HG03469 (cell line): ENCODE data around the gene TRAF2.
"Not testable (repeated sequence)": the region's sequence is repeated elsewhere in the genome, so short reads cannot be mapped to it uniquely, and the experiment has no call there.

ENCODE experiments used
- ATAC-seq: cut with Tn5 transposase; IDR thresholded peaks from one replicate; pipeline ENCODE4 v1.9.1; 2021; ENCODE audit warnings: mild to moderate bottlenecking, moderate library complexity, moderate number of reproducible peaks; ENCODE audit not compliant: unreplicated experiment

Gene TRAF2

DNA sequence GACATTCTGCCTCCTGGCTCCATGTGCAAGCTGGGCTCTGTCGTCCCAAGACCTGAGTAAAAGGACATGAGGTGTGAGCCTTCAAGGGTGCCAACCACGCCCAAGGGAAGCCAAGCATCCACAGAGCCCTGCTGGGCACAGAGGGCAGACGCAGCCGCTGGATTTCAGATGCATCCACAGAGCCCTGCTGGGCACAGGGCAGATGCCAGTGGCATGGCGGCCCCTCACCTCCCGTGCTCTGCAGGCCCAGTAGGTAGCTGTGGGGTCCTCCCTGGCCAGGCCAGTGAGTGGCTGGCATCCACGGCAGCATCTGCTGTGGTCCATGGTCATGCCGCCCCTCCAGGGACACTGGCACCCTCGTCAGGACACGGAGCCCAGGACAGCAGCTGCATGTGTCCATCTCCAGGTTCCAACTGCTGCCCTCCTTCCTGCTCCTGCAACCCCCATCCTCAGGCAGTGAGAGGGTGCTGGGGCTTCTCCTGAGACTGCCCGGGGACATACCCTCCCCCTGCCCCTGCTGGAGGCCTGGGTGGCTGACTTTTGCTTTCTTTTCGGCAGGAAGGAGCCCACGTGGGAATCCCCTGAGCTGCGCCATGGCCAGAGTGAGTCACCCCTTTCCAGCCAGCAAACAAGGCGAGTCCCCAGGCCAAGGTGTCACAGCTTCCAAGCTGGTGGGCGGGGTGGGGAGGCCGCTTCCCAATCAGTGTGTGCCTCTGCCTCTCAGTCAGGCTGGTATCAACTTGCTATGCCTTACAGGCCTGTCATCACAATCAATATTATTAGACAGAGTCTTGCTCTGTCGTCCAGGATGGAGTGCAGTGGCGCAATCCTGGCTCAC is 4.0 kb upstream of the TRAF2 start:
- no peak for ATAC-seq

DNA sequence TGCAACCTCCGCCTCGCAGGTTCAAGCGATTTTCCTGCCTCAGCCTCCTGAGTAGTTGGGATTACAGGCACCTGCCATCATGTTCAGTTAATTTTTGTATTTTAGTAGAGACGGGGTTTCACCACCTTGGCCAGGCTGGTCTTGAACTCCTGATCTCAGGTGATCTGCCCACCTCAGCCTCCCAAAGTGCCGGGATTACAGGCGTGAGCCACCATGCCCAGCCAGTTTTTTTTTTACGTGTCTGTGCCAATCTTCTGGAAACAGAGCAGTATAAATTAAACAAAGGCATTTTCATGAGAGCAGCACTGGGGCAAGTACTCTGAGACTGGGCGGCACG is 3.4 kb upstream of the TRAF2 start:
- ATAC-seq, result not testable (repeated sequence)

DNA sequence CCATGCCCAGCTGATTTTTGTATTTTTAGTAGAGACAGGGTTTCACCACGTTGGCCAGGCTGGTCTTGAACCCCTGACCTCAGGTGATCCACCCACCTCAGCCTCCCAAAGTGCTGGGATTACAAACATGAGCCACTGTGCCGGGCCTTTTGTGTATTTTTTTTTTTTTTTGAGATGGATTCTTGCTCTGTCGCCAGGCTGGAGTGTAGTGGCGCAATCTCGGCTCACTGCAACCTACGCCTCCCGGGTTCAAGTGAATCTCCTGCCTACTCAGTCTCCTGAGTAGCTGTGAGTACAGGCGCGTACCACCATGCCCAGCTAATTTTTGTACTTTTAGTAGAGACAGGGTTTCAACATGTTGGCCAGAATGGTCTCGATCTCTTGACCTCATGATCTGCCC is 2.6 kb upstream of the TRAF2 start:
- not testable (repeated sequence) for ATAC-seq

DNA sequence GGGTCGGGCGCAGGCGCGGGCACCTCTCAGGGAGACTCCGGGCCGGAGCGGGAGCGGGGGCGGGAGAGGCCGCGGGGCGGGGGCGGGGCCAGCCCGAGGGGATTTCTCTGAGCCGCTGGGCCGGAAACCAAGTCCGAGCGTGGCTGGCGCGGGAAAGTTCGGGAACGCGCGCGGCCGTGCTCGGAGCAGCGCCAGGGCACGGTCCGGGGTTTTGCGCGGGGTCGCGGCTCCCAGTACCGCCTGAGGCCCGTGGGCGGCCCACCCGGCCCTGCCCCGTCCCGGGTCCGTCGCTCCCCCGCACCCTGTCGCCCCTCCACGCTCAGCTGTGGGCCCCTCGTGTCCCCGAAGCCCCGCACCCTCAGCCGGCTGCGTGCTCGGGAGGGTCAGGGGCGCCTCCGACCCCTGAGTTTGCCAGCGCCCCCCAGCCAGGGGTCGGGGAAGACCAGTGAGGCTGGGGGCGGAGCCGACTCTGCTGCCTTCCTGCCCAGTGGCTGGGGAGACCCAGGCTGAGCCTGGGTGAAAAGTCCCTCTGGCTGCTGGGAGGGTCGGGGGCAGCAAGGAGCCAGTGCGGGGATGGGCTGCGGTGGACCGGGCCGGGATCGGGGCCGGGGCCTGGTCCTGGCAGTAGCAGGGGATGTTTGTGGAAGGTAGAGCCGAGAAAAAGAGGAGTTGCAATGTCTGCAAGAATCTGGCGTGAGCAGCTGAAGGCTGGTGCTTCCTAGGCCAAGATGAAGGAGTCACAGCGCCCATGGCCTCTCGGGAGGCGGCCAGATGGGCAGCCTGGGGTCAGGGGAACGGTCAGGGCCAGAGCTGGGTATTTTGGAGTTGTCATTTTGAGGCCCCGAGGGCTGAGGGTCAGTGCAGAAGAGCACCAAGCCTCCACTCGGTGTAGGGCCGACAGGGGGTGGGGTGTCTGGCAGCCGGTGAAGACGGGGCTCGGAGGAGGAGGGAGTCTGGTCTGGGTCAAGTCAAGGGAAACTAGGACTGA is 588 bp downstream of the TRAF2 start:
- ATAC-seq, result peak; percentile 13

DNA sequence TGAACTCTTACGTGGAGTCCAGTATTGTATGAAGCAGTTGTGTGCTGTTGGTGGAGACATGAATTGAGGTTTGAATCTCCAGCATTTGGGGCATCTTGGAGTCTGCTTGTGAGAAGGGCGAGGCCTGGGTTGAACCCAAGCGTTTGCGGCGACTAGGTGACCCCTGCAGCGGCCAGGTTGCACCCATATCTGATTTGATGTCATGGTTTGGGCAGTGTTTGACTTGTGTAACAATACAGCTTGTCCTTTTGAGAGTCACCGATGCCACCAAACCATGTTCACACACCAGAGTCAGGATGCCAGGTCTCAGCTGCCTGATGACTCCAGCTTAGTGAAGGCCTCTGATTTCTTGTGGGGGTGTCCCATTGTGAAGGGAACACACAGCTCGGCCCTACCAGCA is 2.1 kb downstream of the TRAF2 start:
- no peak for ATAC-seq

DNA sequence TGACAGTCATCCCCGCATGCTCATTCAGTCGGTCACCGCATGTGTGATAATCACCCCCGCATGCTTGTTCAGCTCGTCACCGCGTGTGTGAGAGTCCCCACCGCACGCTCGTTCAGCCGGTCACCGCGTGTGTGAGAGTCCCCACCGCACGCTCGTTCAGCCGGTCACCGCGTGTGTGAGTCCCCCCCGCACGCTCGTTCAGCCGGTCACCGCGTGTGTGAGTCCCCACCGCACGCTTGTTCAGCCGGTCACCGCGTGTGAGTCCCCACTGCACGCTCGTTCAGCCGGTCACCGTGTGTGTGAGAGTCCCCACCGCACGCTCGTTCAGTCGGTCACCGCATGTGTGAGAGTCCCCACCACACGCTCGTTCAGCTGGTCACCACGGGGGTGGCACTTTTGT is 3.5 kb downstream of the TRAF2 start:
- no peak for ATAC-seq

DNA sequence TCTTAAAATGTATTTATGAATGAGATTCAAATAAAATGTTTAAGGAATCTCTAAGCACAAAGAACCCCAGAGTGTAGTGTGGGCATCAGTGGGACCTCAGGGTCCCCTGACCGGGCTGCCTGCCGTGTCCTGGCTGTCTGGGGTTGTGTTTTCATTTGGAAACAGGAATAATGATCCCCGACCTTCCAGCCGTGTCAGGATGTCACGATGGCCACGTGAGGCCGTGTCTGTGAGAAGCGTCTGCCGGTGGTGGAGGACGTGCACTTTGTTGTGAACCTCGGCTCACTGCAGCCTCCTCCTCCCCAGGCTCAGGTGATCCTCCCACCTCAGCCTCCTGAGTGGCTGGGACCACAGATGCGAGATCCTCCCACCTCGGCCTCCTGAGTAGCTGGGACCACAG is 4.3 kb downstream of the TRAF2 start:
- ATAC-seq, result no peak

DNA sequence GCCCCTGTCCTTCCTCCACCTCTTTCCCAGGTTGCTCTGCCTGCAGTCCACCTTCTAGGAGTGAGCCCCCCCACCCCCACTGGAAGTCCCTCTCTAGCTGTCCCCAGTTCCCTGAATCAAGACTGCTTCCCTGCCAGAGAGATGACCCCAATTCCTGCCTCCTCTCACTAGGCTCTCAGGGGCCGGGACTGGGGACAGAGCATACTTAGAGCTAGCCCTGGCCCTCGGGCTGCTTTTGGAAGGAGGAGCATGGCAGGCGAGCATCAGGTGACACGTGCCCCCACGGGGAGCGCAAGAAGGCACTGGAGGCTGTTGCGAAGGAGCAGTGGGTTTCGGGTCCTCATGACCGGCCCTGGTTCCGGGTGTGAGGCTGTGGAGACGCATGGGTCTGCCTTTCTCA is 9.7 kb downstream of the TRAF2 start:
- ATAC-seq, result no peak

DNA sequence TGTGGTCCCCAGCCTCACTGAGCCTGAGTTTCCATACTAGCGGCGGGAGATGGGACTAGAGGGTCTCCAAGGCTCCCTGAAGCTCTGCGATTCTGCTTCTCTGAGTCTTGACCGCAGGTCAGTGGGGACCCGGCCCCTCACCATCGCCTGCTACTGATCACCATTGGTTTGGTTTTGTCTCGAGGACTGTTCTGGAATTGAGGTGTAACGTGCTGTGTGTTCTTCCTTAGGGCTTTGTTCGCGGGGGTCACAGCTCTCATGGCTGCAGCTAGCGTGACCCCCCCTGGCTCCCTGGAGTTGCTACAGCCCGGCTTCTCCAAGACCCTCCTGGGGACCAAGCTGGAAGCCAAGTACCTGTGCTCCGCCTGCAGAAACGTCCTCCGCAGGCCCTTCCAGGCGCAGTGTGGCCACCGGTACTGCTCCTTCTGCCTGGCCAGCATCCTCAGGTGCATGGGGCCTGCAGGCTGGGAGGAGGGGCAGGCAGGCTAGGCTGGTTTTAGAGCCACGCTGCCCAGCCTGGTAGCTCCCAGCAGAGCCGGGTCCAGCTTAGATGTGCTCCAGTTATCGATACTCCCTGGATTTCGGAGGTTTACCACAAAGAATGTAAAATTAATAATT is 12.3 kb downstream of the TRAF2 start:
- no peak for ATAC-seq

DNA sequence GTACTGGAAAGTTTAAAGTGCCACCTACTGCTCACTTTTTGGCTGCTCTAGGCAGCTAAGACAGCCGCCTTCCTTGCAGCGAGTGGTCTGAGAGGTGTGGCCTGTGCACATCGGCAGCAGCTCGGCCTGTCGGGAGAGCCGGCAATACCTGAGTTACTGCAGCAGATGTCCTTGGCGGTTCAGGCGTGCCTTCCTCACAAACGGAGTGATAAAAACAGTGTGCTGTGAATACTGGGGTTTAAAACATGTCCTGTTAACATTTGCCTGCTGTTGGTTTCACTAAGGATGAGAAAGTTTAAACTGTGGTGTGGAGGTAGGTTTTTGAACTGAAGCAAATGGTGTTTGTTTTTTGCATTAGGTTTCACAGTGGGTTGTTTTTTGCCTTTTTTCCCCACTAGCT is 12.9 kb downstream of the TRAF2 start:
- no peak for ATAC-seq

DNA sequence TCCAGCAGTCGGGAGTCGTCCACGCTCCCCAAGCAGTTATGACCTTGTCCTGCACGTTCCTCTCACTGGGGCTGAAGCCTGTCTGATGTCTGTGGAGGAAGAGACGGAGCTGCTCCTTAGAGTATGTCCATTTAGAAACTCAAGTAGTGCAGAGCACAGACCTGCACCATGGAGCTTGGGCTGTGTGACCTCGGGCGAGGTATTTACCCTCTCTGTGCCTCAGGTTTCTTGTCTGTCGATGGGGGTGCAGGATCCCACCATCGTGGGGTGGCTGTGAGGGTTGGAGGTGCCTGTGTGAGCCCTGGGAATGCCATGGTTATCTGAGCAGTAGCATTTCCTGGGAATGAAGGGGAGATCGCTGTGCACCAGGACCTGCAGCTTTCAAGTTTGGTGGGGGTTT is 14.2 kb downstream of the TRAF2 start:
- no peak for ATAC-seq

DNA sequence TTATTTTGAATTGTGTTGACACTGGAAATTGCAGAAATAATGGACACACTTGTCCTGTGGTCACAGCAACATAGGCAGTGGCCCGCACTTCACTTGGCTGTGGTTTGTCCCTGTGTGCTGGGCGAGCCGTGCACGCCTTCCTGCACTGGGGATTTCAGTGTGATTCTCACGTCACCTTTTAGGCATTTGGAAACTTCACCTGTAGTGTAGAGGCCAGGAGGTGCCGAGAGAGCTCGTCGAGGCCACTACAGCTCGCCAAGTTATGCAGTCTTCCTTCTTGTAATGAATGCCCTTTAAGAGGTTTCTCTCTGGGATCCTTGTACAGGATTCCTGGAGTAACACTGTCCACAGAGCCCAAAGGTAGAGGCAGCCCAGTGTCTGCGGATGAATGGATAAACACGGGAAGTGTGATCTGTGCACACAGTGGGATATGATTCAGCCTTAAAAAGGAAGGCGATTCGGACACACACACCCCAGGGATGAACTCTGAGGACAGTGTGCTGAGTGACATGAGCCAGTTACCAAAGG is 14.7 kb downstream of the TRAF2 start:
- ATAC-seq, result no peak

DNA sequence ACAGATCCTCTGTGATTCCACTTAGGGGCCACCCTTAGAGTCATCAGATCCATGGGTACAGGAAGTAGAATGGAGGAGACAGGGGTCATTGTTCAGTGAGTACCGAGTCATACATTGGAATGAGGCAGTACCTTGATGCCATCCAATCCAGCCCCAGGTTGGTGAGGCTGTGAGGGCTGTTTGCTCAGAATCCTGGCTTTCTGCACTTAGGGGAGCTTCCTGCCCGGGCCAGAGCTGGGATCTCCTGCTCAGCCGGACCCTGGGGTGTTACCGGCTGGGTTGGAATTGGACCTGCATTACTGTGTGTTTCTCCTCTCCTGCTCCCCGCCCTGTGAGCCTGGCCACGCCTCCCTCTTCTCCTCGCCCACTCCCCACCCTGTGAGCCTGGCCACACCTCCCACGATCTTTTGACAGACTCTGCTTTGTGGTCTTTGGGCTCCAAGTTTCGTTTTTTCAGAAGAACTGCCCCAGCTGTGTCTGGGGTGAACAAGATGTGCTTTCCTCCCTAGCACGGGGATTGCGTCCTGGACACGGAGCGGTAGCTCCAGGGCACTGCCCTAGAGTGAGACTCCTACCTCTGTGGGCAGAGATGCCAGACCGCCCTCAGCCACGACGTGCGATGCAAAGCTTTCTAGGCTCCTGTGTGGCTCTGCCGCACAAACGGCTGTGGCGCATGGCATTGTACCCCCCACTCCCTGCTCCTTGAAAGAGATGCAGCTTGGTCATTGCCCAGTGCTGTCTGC is 15.4 kb downstream of the TRAF2 start:
- ATAC-seq, result peak; percentile 39

DNA sequence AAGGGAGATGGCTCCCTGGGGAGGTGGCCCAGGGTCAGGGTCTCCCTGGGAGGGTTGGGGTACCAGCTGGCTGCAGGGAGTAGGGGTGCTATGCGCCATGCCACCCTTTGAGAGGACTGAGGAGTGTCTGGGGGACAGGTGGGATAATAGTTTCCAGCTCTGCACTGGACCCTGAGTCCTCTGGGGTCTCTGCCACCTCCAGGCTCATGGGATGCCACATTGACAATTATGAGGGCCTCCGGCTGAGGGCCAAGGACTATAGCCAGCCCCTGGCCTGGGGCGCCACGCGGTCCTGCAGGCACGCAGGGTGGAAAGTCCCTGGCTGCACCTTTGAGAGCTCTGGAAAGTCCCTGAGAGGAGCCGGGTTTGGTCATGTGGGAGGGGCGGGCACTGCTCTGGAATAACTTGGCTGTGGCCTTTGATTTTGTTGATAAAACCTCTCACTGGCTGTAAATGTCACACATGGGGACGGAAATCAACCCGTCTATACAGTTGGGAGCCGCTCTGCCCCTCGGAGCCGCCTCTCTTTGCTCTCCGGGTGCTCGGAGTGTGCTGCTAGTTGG is 16.0 kb downstream of the TRAF2 start:
- ATAC-seq, result peak; percentile 26

DNA sequence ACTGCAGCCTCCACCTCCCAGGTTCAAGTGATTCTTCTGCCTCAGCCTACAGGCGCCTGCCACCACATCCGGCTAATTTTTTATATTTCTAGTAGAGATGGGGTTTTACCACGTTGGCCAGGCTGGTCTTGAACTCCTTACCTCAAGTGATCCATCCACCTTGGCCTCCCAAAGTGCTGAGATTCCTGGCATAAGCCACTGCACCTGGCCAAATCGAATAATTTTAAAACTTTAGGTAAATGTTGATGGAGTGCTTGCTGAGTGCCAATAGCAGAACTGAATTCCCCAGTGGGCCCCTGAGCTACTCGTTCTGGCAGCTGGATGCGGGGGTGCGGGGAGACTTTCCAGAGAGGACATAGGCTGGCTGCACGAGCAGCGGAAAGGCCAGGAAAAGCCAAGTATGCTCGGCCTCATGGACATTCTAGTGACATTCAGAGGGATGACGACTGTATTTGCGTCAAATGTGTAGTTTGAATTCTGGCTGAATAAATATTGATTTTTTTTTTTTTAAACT is 16.8 kb downstream of the TRAF2 start:
- ATAC-seq, result no peak

DNA sequence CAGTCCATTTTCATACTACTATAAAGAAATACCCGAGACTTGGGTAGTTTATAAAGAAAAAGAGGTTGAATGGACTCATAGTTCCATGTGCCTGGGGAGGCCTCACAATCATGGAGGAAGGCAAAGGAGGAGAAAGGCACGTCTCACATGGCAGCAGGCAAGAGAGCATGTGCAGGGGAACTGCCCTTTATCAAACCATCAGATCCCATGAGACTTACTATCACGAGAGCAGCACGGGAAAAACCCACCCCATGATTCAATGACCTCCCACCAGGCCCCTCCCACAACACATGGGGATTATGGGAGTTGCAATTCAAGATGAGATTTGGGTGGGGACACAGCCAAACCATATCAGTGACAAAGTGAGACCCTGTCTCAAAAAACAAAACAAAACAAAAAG is 19.9 kb downstream of the TRAF2 start:
- ATAC-seq, result no peak

DNA sequence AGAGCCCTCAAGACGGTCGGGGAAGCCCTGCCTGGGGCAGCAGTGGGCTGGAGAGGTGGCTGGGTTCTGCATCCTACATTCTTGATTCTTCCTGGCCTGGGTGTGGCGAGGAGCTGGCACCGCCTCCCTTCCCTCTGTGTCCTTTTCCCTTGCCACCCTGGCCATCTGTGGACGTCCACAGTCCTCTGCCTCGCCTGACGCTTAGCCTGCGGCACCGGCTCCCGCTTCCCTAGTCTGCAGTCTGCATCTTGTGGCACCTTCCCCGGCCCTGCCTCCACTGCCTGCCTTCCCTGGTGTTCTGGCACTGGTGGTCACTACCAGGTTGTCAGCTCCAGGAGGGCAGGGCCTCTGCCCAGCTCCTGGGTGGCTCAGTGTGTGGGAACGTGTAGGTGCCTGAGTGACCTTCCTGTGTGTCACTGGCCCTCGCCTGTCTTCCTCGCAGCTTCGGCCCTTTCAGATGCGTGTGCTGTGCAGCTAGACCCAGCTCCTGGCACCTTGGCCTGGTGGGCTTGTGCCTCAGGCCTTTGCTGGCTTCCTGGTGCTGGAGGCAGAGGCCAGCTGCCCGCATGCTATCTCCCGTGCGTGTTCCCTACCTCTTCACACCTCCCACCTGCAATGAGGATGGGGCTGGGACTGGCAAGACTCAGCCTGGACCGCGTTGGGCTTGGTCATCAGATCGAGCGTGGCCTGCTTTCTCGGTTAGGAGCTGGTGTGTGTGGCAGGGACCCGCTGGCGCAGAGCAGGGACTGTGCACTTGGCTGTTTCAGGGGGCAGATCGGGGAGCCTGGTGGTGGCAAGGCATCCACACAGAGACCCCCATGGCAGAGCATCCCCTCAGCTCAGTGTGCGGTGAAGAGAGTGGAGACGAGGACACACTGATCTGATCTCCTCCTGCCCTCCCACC is 20.9 kb downstream of the TRAF2 start:
- no peak for ATAC-seq

DNA sequence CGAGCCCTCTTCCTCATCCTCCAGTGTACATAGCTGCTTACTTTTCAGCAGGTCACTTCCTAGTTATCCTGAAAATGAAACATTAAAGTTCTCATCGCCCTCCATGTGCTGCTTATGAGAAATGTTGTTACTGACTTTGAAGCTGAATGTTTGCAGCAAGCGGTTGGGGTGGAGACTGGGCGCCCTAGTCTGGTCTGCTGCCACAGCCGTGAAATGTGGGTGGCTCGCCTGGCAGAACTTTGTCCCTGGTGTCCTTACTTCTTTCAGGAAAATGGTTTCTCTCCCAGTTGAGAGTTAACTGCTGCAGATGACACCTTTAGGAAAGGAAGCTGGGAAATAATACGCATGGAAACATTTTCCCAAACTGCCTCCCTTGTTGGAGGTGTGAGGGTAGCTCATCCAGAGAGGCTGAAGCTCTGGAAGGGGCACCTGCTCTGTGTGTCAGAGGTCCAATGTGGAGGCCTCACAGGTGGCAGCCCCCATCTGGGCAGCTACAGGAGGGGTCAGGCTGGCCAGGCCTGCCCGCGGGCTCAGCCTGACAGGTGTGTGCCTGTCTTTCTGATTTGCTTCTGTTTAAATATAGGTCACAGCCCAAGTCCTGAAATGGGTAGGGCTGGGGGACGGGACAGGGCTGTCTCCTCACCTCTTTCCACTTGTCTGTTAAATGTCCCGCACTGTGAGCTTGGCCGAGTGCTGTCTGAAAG is 24.0 kb downstream of the TRAF2 start:
- ATAC-seq, result no peak

DNA sequence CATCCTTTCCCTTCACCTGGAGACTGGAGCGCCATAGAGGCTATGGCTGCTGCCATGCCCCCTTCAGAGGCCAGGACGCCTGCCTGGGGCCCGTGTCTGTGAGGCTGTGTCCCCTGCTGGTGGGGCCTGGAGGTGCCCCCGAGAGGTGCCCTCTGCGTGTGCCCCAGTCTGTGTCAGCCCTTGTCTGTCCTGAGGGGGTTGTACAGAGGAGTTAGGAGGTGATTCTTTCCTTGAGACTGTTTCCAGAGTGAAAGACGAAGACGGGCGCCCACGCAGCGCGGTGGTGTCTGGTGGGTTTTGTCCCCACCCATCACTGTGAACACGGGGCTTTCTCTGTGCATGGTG is 24.6 kb downstream of the TRAF2 start:
- ATAC-seq, result no peak
